Amygdala (tissue), 56 donors: Measurements from ENCODE around the gene ALK.

Experiments used
- DNase-seq, 56 donors: peaks; one replicate each; lab custom pipeline; 2025; lab: John Stamatoyannopoulos, UW

The ALK gene

DNA sequence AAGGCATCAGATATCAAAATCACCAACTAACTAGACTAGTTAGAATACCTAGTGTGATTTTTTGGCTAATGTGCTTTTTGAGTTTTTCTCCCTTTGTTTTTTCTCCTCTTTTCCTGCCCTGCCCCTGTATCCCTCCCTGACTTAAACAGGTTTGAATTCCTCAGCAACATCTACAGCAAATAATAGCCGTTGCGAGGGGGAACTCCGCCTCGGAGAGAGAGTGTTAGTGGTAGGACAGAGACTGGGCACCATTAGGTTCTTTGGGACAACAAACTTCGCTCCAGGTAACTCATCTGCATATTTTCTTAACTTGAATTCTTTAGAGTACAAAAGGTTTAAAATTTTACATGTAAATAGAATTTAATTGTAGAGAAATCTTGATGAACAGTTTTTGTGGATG, 761.2 kb downstream of the ALK start:
- DNase-seq: no peak

DNA sequence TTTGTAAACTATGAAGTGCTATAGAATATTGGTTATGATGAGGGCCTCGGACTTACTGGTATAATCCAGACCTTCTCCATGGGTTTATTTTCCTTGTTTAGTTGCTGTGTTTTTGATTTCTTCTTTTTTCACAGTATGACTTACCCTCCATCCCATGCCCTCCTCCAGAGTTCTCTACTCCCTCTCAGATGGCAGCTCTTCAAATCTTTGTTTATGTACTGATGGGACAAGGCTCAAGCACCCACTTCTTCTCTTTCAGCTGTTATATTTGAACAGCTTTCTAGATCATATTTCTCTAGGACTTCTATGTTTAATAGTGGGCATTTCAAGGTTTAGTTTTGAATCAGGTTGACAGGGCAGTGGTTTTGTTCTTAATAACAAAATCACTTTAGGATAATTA, 762.3 kb downstream of the ALK start:
- DNase-seq: no peak

DNA sequence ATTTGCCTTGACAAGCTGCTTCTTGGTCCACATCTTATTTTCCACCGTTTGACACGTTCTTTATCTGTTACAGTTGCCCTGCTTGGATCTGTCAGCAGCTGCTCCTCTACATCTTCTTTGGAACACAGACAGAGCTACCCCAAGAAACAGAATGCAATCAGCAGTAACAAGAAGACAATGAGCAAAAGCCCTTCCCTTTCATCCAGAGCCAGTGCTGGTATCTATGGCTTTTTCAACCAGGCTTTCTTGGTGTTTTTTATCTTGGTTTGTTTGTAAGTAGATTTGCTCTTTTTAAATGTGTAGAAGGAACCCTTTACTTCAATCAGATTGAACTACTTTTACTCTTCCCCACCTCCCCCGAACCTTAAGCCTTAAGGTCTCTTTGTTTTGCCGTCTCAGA, 764.3 kb downstream of the ALK start:
- DNase-seq: no peak

DNA sequence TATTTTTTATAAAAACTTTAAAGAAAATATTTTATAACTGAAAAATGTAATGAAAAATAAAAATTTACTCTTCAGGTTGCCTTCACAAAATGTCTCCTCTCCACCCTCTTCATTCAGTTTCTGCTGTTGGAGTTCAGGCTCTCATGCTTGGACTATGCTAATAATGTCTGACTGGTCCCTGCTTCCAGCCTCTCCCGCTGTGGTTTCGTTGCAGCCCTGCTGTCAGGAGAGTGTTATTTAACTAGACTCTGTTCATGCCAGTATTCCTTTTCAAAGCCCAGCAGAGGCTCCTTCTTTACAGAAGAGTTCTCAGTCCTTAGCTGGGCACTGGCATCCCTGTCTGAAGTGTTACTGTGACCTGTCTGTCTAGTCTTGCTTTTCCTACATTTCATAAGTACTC, 765.8 kb downstream of the ALK start:
- DNase-seq: peak in 2 of 56 donors; percentile 4 to 6

DNA sequence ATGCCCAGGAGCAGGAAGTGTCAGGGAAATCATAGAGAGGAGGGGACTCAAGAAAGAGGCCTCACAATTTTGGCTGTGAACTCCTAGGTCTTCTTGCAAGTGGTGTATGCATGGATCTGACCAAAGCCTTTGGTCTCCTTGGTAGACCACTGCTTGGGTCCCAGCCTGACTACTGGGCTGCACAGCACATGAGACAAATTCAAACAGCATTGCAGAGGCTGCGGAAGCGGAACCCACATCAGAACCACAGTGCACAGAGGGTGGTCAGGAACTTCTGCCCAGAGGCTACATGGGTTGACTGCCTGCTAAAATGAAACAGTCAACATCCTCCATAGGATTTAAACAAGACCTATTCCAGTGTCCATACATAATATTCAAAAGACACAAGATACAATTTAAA, 766.8 kb downstream of the ALK start:
- DNase-seq: no peak

DNA sequence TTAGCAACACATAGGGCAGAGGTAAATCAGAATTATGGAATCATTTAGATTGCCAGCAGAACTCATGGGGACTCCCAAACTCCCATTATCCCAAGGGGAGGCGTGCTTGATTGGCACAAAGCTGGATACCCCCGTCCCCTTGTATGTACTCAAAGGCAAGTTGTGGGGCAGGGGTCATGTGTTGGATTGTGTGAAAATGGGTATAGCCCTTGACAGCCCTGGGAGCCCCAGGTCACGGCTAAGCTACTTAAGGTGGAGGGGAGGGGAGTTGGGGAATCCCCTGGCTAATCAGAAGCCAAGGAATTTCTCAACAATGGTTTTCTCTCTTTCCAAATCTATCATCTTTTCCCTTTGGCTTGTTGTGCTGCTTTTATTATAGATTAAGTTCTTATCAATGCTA, 773.4 kb downstream of the ALK start:
- no peak for DNase-seq

DNA sequence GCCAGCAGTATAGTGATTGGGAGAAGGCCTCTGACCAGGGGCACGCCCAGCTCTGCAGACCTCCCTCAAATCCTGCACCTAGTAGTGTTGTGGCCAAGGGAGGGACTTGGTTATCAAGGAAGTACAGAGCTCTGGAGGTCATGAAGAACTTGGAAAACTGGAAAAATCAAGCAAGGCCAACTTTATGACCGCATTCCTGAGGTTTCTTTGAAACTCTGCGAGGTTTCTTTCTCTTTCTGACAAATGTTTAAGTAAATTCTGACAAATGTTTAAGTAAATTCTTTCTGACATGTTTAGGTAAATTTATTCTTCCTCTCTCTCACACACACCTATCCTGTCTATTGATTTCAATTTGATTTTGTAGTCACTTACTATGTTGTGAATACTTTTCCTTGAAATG, 775.2 kb downstream of the ALK start:
- DNase-seq: no peak

DNA sequence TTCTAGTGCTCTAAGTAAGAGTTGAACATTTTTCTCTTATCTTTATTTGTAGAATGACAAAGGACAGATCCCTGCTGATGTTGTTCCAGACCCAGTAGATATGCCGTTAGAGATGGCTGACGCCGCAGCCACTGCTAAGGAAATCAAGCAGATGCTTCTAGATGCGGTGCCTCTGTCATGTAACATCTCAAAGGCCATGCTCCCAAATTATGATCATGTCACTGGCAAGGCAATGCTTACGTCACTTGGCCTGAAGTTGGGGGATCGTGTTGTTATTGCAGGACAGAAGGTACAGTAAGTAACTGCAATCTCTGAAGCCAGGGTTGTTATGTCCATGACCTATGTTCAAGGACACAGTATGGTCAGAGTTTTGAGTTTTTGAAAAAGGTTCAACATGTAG, 777.7 kb downstream of the ALK start:
- DNase-seq: no peak
